Left renal pelvis (tissue), 4 donors: ENCODE results near the gene DIDO1. TPM values are rescaled to one million over a fixed set of nuclear protein-coding genes. Genes with fewer than 3 reads are reported as not detected.

Experiments used
- DNase-seq, 4 donors: peaks; one replicate each; pipeline ENCODE4 v3.0.0-alpha.2; 2013; ENCODE audit warnings: low read depth in 4 of 4, low spot score in 3 of 4
- polyA plus RNA-seq, 4 donors: library from polyadenylated mRNA; unstranded; fragments of 120-200 nt; gene quantifications; one replicate each; pipeline ENCODE4 v1.2.1, GENCODE V29; 2013; ENCODE audit not compliant: insufficient read length in 4 of 4

Gene DIDO1
- polyA plus RNA-seq, 4 donors = 53.4 to 60.9 (median 59.5) TPM

- no peak for DNase-seq
Measured at GRCh38 chr20:62914436-62914835, 11.9 kb downstream of the DIDO1 start.

DNA sequence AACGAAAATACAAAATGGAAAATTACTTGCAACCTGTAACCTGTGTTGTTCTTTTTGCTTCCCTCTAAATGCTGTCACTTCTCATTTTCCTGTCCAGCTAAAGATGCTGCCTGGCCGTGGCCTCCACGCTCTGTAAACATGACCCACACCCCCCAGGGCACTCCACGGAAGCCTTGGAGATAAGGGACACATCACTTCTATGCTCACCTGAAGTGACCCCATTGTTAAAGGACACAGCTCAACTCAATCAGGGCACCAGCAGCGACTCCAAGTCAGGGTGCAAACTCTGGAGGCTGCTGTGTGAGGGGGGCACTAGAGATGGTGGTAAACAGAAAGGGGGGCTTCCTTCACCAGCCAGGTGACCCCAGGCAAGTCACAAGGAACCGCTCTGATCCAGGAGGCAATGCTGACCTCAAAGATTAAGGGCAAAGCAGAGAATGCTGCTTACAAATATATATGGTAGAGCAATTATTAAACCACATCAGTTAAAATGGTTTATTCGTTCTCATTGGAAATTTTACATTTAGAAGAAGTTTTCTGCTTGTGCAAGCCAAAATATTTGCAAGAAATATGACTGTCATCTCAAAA is 13.2 kb downstream of the DIDO1 start:
- no peak for DNase-seq

DNA sequence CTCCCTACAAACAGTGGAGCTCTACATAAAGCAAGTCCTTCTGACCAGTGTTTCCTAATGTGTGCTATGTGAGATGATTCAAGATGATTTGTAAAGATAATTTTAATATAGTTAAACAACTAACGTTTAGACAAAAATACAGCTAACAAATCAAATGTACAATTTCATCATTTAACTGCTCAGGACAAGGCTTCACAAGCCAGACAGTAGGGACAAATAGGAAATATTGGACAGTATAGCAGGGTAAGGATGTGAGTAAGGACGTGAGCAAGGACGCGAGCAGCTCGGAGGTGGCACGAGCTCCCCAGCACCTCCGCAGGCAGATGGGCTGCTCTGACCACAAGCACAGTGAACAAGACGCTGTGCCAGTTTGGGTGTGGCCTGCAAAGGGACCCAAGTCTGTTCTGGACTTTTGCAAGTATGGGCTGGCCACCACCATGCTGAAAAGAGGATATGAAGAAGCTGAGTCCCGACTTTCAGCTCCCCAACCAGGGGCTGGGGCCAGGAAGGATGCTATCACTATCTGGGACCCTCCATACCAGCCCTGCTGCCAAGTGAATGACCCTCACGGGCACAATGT is 14.5 kb downstream of the DIDO1 start:
- no peak for DNase-seq

GRCh38 chr20:62910777-62911497 is 15.4 kb downstream of the DIDO1 start:
- no peak for DNase-seq

GRCh38 chr20:62910217-62910766 is 16.0 kb downstream of the DIDO1 start:
- no peak for DNase-seq

DNA sequence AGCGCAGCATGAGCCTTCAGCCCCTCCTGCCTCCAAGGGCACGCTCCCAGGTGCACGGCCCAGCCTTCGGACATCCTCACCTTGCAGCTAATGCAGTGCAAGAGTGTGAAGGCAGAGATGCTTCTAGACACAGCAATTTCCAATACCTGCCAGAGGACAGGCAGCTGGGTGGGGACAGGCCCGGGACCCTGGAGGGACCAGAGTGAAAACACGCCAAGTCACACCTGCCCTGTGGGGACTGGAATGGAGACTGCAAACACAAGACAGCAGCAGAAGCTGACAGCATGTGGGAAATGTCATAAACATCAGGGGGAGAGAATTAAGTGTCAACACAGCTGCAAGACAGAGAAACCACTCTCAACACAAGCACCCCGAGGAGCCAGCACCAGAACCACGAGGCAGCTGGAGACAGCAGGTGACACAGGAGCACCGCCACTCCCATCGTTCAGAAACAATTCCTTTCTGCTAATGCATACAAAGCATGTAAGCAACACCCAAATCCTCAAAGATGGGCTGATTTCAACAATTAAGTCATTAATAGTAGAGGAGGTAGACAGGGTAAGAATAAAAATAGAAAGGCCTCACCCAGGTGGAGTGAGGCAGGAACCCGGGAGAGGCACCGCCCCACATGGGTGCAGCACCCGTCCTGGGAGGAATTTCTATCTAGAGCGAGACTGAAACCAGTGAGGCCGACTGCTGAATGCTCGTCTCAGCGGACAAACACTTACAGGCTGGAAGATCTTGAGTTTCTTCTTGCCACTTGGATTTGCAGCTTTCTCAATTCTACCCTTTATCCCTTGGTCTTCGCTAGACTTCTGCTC is 17.1 kb downstream of the DIDO1 start:
- DNase-seq = no peak

- no peak for DNase-seq
Measured at GRCh38 chr20:62907384-62908317, 18.7 kb downstream of the DIDO1 start.

DNA sequence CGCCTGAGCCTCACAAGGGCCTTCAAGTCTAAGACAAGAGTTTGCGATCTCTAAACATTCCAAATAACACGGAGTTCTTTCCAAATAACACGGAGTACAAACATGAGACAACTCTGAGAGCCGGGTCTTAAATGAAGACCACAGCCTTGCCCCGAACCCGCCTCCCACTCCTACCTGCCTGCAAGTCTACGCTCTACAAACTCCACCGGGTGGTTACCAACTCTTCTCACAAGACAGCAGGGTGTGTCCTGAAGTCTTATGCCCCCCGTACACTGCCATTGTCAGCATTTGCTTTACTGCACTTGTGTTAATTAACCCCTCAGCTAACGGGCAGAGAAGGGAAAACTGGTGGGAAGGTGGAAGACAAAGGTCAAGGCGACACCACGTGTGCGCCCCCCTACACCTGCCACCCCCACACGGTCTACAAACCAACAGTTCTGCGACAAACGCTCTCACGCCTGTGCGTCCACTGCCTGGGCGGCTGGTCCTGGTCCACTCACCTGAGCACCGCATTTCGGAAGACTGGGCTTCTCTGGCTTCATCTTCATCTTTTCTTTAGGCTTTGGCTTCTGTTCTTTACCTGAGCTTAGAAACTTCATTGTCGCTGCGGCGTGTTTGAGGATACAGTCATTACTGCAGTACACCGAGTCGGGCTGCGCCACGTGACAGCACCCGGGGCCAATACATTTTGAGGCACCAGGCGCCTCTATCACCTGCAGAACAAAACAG is 19.5 kb downstream of the DIDO1 start:
- no peak for DNase-seq

GRCh38 chr20:62906209-62906608 is 20.1 kb downstream of the DIDO1 start:
- no peak for DNase-seq

GRCh38 chr20:62905536-62906117 is 20.7 kb downstream of the DIDO1 start:
- DNase-seq = no peak

DNA sequence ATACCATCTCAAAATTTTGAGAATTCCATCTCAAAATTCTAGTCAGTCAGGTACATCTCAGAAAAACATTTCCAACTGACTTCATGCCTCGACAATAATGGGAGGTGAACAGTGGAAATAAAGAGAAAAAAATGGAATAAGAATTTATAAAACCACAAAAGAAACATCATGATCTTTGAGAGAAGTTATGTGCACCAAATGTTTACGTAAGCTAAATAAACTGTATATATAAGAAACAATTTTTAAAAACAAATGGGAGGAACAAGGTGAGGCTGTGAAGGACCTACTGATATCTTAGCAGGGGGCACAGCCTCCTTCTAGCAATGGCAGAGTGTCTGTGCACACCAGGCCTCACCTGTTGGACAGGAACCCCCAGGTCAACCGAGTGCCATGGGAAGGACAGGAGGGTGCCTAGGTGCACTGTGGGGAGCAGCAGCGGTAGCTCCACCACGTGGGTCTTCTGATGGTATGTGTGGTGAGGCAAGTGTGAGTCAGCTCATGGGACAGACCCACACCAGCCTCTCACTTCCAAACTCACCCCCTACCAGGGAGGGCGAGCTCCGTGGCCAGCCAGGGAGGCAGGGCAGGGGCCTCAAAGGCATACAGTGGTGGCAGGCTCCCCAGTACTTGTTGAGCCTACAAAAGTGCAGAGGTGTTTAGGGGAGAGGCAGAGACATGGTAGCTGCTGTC is 23.2 kb downstream of the DIDO1 start:
- DNase-seq = no peak

DNA sequence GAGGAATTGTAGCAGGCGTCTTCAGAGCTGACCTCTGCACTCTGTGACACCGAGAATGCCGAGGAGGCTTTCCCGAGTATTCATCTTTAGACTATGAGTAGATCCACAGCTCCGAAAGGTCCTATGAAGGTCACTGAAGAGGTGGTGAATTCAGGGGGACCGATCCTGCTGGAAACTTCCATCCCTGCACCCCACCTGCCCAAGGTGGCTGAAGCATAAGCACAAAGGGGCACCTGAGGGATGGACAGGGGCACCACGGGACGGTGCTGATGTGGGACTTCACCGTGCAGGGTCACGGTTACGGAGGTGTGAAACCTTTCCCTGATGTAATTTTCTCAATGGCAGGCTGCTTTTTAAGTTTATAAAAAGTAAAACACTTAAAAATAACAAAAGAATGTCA is 24.4 kb downstream of the DIDO1 start:
- DNase-seq = no peak

GRCh38 chr20:62900692-62901584 is 25.4 kb downstream of the DIDO1 start:
- DNase-seq = no peak

DNA sequence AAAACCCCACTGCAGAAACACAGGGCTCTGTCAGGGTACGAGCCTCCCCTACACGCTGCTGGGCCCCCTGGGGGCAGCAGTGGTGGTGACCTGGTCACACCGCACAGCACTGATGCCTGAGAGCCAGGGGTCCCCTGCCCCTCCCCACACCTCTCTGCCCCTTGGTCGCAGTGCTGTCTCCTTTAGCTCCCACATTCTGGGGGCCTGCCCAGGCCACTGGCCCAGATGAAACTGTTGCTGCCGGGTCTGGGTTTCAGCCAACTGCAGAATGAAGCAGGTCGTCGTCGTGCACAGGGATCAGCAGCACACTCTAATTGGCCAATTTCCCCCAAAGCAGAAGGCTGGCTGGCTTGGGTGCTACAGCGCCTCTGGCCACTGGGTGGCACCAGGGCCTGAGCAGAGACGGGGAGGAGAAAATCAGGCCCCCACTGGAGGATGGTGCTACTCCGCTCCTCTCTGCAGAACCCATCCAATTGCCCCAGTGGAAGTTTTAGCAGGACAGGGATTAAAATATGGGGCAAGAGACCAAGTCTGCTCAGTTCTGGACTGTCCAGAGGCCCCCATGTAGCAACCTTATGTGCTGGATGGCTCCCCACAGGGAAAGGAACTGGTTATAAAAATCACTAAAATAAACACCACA is 26.1 kb downstream of the DIDO1 start:
- DNase-seq = peak in 1 of 4 donors; percentile 54

- DNase-seq = no peak
Measured at GRCh38 chr20:62899633-62900051, 26.7 kb downstream of the DIDO1 start.

DNA sequence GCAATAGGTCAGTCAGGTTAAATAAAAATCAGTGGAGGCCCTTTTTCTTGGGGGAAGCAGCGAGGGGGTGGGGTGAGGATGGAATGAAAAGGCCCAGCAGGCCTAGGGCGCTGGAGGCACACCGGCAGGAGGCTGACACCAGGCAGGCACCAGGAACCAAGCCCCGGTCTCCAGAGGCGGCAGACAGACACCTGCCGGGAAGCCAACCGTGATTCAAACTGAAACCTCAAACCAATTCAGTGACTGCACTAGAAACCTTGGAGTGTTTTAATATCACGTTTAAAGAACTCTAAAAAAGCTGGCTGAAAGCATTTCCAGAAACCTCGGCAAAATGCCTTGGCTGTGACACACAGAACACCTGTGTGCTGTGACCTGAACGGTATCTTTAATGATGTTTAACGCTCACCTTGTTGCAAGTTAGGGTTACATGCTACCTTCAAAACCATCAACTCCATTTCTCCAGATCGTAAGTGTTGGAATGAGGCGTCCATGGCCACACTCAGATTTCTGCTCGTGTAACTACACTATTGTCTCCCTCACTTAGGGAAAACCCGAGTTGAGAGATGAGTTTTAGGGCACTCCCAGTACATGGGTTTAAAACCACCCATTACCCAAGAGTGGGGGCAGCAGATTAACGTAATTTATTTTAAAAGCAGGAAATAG is 27.2 kb downstream of the DIDO1 start:
- no peak for DNase-seq
